ENCODE data around the gene SUN5.

SUN5 gene

DNA sequence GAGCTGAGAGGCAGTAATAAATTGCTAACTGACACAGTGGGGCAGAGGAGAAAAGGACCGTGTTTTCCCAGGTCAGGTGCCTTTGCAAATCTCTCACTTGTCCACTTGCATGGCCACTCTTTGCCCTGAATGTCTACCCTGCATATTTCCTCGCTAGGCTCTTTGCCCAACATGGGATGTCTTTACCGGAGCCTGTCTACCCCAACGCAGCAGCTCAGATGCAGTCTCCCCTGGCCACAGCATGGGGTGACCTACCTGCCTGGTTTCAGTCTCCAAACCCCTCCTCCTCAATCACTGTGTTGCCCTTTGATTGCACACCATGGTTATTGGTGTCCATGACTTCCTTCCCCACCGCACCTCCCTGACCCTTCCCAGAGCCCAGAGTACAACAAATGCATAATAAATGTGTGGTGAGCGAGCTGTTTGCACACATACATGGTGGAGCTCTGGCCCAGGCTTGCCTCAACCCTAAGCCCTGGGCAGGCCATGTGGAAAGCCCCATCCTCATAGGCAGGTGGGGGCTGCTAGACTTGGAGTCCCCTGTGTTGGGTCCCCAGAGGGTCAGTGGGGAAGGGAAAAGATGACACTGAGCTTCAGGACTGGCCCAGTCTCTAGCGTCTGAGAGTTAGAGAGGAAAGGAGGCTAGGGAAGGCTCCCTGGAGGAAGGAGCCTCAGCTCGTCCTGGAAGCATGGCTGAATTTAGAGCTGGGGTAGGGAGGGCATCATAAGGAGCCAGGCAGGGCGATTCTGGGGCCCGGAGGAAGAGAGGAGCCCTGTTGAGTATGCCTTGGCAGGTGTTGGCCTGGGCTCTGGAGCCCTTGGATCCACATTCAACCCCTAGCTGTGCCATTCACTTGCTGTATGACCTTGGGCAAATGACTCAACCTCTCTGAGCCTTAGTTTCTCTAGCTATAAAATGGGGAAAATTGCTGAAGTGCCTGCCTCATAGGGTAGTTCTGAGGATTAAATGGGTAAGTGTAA is 22.8 kb upstream of the SUN5 start:
- no peak for DNase-seq (ENCODE audit: low spot score)

DNA sequence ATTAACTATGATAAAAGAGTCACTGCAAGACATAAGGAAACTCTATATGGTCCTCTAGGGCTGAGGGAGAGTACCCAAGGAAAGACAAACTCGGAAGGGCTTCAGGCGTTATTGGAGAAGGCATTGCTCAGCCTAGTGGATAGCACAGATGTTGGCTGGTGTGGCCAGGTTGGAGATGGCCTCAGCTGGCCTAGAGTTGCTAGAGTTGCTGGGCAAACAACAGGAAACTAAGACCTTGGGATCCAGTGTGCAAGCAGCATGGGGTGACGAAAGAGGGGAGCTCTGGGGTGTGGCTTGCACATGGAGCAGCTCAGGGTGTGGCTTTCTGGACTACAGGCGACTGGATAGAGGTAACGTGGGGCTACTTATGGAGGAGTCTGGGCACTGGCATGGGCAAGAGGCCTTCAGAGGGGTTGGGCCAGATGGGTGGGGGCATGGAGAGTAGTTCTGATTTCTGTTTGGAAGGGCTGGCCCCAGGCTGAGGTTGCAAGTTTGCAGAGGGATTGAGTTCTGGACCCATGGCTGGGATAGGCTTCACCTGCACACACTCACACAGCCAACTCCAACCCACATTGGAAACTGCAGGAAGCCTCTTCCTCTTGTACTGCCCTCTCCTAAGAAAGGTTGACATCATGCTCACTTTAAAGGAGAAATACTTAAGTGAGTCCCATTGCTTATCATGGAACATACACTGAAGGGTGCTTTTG is 22.0 kb upstream of the SUN5 start:
- DNase-seq (ENCODE audit: low spot score), result no peak

- no peak for DNase-seq (ENCODE audit: low spot score)
These were observed 21.2 kb upstream of the SUN5 start for GRCh38 chr20:33025318-33025876.

DNA sequence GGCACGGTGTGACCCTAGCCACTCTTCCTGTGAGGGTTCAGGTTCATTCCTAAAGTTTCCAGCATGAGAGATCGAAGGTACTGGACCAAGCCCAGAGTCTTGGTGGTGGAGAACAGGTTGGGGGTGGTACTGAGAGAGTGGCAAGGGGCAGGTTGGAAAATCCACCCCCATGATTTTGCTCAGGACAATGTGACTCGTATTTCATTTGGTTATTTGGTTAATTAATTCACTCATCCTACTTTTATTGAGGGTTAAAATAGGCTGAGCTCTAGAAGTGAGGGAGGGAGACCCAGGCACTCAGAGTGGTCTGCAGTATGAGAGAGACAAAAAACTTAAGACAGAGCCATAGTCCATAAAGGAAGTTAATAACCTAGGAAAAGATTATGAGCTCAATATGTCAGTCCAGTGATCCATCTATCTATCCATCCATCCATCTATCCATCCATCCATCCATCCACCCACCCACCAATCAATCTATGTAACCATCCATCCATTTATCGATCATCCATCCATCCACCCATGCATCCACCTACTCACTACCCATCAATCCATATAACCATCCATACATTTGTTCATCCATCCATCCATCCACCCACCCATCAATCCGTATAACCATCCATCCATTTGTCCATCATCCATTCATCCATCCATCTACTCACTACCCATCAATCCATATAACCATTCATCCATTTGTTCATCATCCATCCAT is 20.5 kb upstream of the SUN5 start:
- DNase-seq (ENCODE audit: low spot score), result no peak

GRCh38 chr20:33024243-33024560 is 20.0 kb upstream of the SUN5 start:
- no peak for DNase-seq (ENCODE audit: low spot score)

DNA sequence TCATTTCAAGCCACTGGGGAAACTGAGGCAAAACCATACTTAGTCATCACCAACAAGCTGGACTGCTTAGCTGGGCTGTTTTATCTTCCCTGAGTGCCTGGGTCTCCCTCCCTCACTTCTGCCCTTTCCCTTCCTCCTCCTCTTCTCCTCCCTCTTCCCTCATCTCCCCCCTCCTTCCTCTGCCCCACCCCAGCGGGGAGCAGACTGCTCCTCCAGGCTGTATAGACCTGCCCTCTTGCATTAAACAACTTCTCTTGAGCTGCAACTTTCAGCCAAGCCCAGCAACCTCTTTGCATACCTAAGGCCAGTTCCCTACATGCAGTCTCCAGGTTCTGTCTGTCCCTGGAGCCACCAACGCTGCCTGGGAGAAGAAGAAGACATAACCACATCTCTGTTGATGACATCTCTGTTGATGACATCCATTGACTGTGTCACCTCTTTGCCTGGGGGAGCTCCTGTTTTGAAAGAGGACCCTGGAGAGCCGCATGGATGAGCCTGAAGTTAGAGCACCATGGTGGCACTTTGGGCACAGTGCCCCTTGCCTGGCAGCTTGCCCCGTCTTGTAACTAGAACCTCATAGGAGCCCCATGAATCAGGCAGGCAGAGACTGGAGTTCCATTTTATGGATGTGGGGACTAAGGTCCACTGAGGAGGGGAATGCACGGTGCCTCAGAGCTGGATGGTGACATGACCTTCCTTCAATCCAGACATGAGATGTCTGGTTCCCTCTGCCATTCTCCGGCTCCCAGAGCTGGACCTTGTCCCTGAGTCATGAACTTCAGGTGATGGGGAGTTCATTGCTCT is 19.4 kb upstream of the SUN5 start:
- no peak for DNase-seq (ENCODE audit: low spot score)

GRCh38 chr20:33022694-33023438 is 18.6 kb upstream of the SUN5 start:
- DNase-seq (ENCODE audit: low spot score), result no peak

GRCh38 chr20:33022289-33022688 is 18.1 kb upstream of the SUN5 start:
- no peak for DNase-seq (ENCODE audit: low spot score)

GRCh38 chr20:33021879-33022278 is 17.6 kb upstream of the SUN5 start:
- DNase-seq (ENCODE audit: low spot score), result no peak

- DNase-seq (ENCODE audit: low spot score), result no peak
These were observed 16.3 kb upstream of the SUN5 start for GRCh38 chr20:33020278-33021161.

DNA sequence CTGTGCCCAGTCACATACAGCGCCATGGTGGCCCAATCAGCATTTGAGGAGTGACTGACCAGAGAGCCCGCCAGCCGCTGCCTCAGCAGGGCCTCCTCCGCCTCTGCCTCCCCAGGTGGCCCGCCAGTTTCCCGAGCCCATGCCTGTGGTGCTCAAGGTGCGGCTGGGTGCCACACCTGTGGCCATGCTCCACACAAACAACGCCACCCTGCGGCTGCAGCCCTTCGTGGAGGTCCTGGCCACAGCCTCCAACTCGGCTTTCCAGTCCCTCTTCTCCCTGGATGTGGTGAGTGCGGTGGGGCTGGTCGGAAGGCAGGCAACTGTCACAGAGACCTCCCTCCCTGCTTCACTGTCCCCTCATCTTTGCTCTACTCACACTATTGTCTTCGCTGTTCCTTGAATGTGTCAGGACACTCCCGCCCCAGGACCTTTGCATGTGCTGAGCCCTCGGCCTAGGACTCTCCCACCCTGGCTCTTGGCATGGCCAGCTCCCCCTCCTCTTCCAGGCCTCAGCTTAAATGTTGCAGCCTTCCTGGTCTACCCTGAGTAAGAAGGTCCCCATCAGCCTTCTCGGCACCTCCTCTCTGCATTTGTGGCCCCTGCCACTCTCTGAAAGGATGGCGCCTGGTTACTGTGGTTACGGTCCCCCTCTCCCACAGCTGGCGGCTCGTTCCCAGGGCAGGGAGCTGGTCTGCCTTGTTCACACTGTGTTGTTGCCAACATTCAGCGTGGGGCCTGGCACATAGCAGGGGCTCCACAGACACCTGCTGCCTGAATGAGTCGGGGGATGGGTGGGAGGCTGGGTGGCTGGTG is 15.4 kb upstream of the SUN5 start:
- no peak for DNase-seq (ENCODE audit: low spot score)

DNA sequence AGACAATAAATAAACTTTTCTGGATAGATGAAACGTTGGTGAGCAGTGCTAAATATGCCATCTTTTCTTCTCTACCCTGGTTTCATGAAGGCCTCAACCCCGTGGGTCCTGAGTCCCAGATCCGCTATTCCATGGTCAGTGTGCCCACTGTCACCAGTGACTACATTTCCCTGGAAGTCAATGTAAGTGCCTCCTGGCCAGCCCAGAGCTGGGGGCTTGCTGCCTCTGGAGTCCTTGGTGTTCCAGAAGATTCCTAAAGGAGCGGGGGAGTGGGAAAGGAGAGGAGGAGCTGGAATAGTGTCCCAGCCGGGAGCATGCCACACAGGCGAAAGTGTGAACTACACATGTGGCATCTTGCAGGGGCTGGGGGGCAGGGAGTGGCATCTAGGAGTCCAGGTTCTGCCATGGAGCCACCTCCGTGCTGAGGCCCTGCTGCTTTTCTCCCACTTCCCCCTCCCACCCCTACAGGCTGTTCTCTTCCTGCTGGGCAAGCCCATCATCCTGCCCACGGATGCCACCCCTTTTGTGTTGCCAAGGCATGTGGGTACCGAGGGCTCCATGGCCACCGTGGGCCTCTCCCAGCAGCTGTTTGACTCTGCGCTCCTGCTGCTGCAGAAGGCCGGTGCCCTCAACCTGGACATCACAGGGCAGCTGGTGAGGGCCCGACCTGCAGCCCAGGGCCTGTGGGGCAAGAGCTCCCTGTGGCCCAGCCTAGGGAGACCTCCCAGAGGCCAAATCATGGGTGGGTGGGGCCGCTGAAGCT is 14.1 kb upstream of the SUN5 start:
- no peak for DNase-seq (ENCODE audit: low spot score)

- DNase-seq (ENCODE audit: low spot score), result no peak
These were observed 13.3 kb upstream of the SUN5 start for GRCh38 chr20:33017542-33017941.

DNA sequence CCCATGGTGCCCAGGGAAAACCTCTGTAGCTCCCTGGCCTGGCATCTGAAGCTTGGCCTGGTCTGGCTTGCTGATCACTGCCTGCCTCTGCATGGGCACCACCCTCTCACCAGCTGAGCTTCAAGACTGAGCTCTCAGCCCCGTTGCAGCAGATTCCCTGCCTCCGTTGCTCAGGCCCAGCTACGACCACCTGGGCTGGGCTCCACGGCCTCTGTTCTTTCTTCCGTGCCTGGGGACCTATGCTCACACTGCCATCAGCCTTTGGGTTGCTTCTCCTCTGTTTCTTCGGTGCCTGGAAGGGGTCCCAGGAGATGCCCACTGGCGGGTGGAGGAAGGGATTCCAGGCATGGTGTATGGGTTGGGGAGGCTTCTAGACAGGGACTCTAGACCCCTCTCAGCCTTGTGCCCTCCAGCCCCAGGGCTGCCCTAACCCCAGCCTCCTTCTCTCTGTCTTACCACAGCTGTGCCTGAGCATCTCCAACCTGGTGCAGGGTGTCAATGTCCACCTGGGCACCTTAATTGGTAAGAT is 12.4 kb upstream of the SUN5 start:
- no peak for DNase-seq (ENCODE audit: low spot score)

DNA sequence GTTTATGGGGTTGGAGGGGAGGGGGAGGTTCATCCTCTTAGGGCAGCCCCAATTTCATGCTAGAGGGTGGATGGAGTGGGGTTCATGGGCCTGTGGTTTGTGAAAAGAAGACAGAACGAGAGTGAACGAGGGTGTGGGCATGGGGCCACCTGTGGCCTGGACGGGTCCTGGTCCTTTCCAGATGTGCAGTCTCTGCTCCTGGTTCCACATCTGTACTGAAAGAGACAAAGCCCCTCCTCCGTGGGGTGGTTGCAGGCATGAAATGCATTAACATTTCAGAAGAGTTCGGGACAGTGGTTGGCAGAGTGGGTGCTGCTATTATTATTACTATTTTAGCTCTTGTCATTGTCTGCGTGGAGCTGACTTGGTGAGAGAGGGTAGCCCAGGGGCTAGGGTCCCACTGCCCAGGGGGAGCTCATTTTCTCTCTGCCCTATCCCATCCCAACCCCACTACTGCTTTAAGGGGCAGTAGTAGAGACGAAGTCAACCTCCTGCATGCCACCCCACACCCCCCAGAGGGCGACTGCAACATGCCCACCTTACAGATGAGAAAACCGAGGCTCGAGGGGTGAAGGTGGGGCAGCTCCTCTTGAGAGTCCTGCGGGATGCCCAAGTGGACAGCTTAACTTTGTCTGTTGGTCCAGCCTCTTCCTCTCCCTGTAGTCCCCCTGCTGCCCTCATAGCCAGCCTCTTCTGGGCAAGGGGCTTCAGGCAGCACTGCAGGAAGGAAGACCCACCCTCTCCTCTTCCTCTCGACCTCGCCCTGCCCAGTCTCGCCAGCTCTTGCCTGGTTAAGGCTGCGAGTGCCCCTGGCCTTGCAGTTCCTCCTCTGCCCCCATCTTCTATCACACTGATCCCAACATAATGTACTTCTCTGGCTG is 11.7 kb upstream of the SUN5 start:
- DNase-seq (ENCODE audit: low spot score), result no peak

DNA sequence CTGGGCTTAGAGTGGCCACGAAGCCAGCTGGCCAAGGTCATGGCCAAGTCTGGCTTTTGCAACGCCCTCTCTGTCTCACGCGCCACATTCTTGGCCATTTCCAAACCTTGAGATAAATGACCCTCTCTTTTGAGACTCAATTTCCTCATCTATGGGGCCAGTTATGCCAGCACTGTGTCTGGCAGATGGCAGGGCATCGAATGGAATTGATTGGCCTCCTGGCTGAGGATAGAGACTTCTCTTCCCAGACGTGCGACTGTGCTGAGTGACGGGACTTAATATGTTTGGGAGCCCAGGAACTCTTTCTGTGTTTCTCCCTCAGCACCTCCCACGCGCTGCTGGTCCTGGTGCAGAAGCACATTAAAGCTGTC is 10.9 kb upstream of the SUN5 start:
- no peak for DNase-seq (ENCODE audit: low spot score)
